ENCODE results near the gene SELPLG.
"Not testable (repeated sequence)": the region's sequence is repeated elsewhere in the genome, so short reads cannot be mapped to it uniquely, and the experiment has no call there.

The SELPLG gene

GRCh38 chr12:108574276-108574675 is 59.4 kb downstream of the SELPLG start:
- not testable (repeated sequence) for H3K9me3 ChIP-seq (ENCODE audit: low read length); H2AFZ ChIP-seq (ENCODE audit: low read depth, low read length); H3K27me3 ChIP-seq (ENCODE audit: insufficient read depth, low read length); H3K36me3 ChIP-seq (ENCODE audit: insufficient read depth, low read length); H3K4me1 ChIP-seq (ENCODE audit: insufficient read depth, low read length); H3K4me3 ChIP-seq (ENCODE audit: low read length)

- Histone ChIP-seq H3K4me1 (ENCODE audit: insufficient read depth, low read length) (no peaks in the 10 kb centered on the region), H3K27me3 (ENCODE audit: insufficient read depth, low read length) (no peaks in the 10 kb centered on the region), H3K36me3 (ENCODE audit: insufficient read depth, low read length) (peaks cover 11% of the 10 kb centered on the region), H3K9me3 (ENCODE audit: low read length) (no peaks in the 10 kb centered on the region), H3K4me3 (ENCODE audit: low read length) (no peak overlapping the region), H2AFZ (ENCODE audit: low read depth, low read length) (no peak overlapping the region)
These were observed 60.4 kb downstream of the SELPLG start for GRCh38 chr12:108573317-108573716.

- Histone ChIP-seq H3K9me3 (ENCODE audit: low read length) (no peaks in the 10 kb centered on the region), H2AFZ (ENCODE audit: low read depth, low read length) (no peak overlapping the region), H3K4me3 (ENCODE audit: low read length) (no peak overlapping the region), H3K4me1 (ENCODE audit: insufficient read depth, low read length) (no peaks in the 10 kb centered on the region), H3K36me3 (ENCODE audit: insufficient read depth, low read length) (peaks cover 21% of the 10 kb centered on the region), H3K27me3 (ENCODE audit: insufficient read depth, low read length) (no peaks in the 10 kb centered on the region)
These were observed 61.4 kb downstream of the SELPLG start for GRCh38 chr12:108572166-108572790.

Measured in neuron (in vitro differentiated cells).